DOHH2 (cell line): ENCODE measurements around the gene LITAF.

Experiments used
- EZH2phosphoT487 ChIP-seq: fragments of 200-600 bp; sonication (generic); IDR thresholded peaks from 2 replicates; pipeline ENCODE4 v1.6.1; 2017; ENCODE audit warnings: borderline replicate concordance, mild to moderate bottlenecking, antibody characterized with exemption, low read length, moderate library complexity, mixed read lengths
- TF ChIP-seq, protein P1 (sequence below): fragments of 200-600 bp; sonication (generic); IDR thresholded peaks from one replicate; pipeline ENCODE4 v1.5.1; 2014; ENCODE audit warnings: antibody characterized with exemption, mild to moderate bottlenecking, low read depth, low read length; ENCODE audit not compliant: poor library complexity, severe bottlenecking

DNA sequence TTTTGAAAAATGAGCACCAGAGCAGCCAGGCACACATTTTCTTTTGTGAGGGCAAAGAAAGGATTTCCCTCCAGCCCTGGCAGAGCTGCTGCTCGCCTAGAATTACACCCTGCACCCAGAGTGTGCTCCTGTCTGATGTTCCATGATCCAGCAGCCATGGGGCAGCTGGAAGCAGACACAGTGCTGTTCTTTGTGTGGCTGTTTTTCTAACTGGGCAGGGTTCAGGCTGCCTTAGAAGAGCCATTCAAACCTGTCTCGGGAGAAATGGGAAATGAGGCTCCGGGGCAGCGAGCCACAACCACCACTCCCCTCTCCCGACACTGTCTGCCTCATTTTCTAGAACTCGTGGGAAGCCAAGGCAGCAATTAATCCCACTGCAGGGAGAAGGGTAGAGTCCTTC is 28.9 kb downstream of the LITAF start:
- TF ChIP-seq, protein P1, sequence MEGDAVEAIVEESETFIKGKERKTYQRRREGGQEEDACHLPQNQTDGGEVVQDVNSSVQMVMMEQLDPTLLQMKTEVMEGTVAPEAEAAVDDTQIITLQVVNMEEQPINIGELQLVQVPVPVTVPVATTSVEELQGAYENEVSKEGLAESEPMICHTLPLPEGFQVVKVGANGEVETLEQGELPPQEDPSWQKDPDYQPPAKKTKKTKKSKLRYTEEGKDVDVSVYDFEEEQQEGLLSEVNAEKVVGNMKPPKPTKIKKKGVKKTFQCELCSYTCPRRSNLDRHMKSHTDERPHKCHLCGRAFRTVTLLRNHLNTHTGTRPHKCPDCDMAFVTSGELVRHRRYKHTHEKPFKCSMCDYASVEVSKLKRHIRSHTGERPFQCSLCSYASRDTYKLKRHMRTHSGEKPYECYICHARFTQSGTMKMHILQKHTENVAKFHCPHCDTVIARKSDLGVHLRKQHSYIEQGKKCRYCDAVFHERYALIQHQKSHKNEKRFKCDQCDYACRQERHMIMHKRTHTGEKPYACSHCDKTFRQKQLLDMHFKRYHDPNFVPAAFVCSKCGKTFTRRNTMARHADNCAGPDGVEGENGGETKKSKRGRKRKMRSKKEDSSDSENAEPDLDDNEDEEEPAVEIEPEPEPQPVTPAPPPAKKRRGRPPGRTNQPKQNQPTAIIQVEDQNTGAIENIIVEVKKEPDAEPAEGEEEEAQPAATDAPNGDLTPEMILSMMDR: no peak
- no peak for TF ChIP-seq EZH2phosphoT487
